ENCODE data around the gene NAGLU.

- TF ChIP-seq EZH2 (IDR thresholded peaks at IDR 0.05; ENCODE audit: borderline replicate concordance) (no peak), EZH2phosphoT487 (IDR thresholded peaks at IDR 0.05; ENCODE audit: low read depth, severe bottlenecking, unreplicated experiment) (no peak)
Measured at GRCh38 chr17:42526031-42526444, 10.0 kb upstream of the NAGLU start.
